ENCODE measurements around the gene UPF1. TPM values are rescaled to one million over a fixed set of nuclear protein-coding genes. Genes with fewer than 3 reads are reported as not detected.

UPF1 gene
- total RNA-seq, 3 donors from 2014 or later (not counting 1 experiment from before 2014, with no cell fraction given): 123 to 140 (median 138) TPM

DNA sequence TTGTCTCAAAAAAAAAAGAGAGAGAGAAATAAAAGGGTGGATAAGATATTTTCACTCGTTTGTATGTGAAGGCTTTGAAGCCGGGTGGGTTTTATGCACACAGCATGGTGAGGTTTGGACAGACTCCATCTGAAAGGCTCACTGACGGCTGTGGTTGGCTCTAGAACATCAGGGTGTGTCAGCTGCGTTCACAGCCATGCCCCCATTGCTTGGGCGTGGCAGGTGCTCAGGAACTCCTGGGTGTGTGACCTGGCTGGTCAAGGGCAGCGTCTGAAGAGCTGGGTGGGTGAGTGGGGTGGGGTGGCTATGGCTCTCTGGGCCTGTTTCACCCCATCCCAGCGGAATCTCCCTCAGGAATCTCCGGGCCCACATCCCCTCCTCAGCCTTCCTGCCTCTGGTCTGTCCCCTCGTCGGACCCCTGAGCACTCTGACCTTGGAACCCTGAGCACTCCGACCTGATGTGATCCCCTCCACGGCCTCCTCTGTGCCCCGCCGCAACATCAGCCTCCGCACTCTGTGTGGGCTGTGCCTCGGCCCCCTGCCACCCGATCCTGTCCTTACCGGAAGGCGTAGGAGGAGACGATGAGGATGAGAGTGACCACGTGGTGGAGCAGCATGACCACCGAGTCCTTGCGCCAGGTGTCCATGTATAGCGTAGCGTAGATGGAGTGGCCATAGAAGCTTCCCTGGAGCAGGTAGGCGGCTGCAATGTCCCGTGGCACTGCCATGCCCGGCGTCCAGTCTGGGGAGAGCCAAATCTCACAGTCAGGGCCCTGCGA, 52.0 kb downstream of the UPF1 start:
- Mint-ChIP-seq H3K4me1 (peaks cover 0 to 4% of the 10 kb centered on the region in 2 donors), H3K27me3 (ENCODE audit: low read depth in 2 of 2) (no peaks in the 10 kb centered on the region), H3K36me3 (no peaks in the 10 kb centered on the region), H3K9me3 (no peaks in the 10 kb centered on the region), H3K27ac (no peak overlapping the region), H3K4me3 (no peak overlapping the region)
- Histone ChIP-seq H3K4me3 (ENCODE audit: low read length) (no peak overlapping the region), H3K36me3 (ENCODE audit: control insufficient read depth, insufficient read depth, low read length) (no peaks in the 10 kb centered on the region), H3K9me3 (ENCODE audit: control insufficient read depth, insufficient read depth, low read length) (no peaks in the 10 kb centered on the region), H3K4me1 (ENCODE audit: control insufficient read depth, insufficient read depth, low read length) (no peaks in the 10 kb centered on the region), H3K27me3 (ENCODE audit: control insufficient read depth, insufficient read depth, low read length) (no peaks in the 10 kb centered on the region), H3K27ac (ENCODE audit: low read length) (no peak overlapping the region)
- no peak for ATAC-seq
- no peak for DNase-seq
- TF ChIP-seq, protein P1, sequence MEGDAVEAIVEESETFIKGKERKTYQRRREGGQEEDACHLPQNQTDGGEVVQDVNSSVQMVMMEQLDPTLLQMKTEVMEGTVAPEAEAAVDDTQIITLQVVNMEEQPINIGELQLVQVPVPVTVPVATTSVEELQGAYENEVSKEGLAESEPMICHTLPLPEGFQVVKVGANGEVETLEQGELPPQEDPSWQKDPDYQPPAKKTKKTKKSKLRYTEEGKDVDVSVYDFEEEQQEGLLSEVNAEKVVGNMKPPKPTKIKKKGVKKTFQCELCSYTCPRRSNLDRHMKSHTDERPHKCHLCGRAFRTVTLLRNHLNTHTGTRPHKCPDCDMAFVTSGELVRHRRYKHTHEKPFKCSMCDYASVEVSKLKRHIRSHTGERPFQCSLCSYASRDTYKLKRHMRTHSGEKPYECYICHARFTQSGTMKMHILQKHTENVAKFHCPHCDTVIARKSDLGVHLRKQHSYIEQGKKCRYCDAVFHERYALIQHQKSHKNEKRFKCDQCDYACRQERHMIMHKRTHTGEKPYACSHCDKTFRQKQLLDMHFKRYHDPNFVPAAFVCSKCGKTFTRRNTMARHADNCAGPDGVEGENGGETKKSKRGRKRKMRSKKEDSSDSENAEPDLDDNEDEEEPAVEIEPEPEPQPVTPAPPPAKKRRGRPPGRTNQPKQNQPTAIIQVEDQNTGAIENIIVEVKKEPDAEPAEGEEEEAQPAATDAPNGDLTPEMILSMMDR (IDR thresholded peaks at IDR 0.05): no peak
- WGBS (ENCODE audit: insufficient coverage): 85% methylated on average over 29 of the region's 30 CpGs
- intact Hi-C loops (cut with micrococcal nuclease): no loop called here

DNA sequence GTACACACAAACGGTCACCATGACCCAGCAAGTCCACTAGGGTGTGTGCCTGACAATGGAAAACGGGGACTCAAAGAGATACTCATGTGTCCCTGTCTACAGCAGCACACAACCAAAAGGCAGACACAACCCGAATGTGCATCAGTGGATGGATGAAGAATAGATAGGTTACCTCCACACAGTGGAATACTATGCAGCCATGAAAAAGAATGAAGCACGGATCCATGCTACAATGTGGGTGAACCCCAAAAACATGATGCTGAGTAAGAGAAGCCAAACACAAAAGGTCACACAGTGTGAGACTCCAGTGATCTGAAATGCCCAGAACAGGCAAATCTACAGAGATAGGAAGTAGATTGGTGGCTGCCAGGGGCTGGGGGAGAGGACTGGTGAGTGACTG, 55.2 kb downstream of the UPF1 start:
- Mint-ChIP-seq H3K4me1 (peaks cover 0 to 4% of the 10 kb centered on the region in 2 donors), H3K36me3 (no peaks in the 10 kb centered on the region), H3K9me3 (no peaks in the 10 kb centered on the region), H3K27me3 (ENCODE audit: low read depth in 2 of 2) (no peaks in the 10 kb centered on the region), H3K27ac (no peak overlapping the region), H3K4me3 (no peak overlapping the region)
- Histone ChIP-seq H3K36me3 (ENCODE audit: control insufficient read depth, insufficient read depth, low read length) (no peaks in the 10 kb centered on the region), H3K9me3 (ENCODE audit: control insufficient read depth, insufficient read depth, low read length) (no peaks in the 10 kb centered on the region), H3K4me3 (ENCODE audit: low read length) (no peak overlapping the region), H3K27me3 (ENCODE audit: control insufficient read depth, insufficient read depth, low read length) (no peaks in the 10 kb centered on the region), H3K4me1 (ENCODE audit: control insufficient read depth, insufficient read depth, low read length) (no peaks in the 10 kb centered on the region), H3K27ac (ENCODE audit: low read length) (no peak overlapping the region)
- intact Hi-C loops (cut with micrococcal nuclease): no loop called here
- 93% methylated on average over 4 of the region's 4 CpGs for WGBS (ENCODE audit: insufficient coverage)
- DNase-seq (no peak), ATAC-seq (no peak)
- TF ChIP-seq, protein P1 (IDR thresholded peaks at IDR 0.05): no peak

DNA sequence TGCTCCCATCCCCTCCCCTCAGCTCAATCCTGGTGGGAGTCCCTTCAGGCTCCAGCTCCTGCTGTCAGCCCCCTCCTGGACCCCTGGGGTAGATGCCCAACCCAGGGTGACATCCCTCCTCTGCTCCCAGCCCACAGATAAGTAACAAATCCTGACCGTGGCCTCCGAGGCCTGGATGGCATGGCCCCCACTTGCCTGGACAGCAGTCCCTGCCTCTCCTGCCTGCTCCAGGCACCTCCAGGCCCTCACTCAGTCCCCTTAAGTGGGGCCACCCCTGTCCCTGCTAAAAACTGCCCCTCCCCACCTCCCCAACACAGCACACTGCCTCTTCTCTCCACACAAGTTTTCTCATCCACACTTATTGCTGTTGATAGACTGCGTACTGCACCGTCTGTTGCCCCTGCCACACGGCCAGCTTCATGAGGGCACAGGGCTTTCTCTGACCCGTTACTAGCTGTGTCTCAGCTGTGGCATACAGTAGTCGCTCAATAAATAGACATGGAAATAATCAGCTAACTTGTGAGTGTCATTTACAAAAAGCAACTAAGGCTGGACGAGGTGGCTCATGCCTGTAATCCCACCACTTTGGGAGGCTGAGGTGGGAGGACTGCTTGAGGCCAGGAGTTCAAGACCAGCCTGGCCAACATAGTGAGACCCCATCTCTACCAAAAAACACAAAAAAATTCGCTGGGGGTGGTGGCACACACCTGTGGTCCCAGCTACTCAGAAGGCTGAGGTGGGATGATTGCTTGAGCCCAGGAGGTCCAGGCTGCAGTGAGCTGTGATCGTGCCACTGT, 58.4 kb downstream of the UPF1 start:
- H3K4me1 Mint-ChIP-seq: no peaks in the 10 kb centered on the region
- H3K27me3 Mint-ChIP-seq (ENCODE audit: low read depth in 2 of 2): peaks cover 0 to 7% of the 10 kb centered on the region in 2 donors
- no peaks in the 10 kb centered on the region for H3K36me3 Mint-ChIP-seq
- Histone ChIP-seq H3K36me3 (ENCODE audit: control insufficient read depth, insufficient read depth, low read length) (no peaks in the 10 kb centered on the region), H3K27me3 (ENCODE audit: control insufficient read depth, insufficient read depth, low read length) (peaks cover 6% of the 10 kb centered on the region), H3K4me3 (ENCODE audit: low read length) (no peak overlapping the region), H3K27ac (ENCODE audit: low read length) (no peak overlapping the region), H3K4me1 (ENCODE audit: control insufficient read depth, insufficient read depth, low read length) (no peaks in the 10 kb centered on the region), H3K9me3 (ENCODE audit: control insufficient read depth, insufficient read depth, low read length) (no peaks in the 10 kb centered on the region)
- ATAC-seq (no peak), DNase-seq (no peak)
- no peak overlapping the region for H3K27ac Mint-ChIP-seq
- no peak overlapping the region for H3K4me3 Mint-ChIP-seq
- intact Hi-C loops (cut with micrococcal nuclease): no loop called here
- TF ChIP-seq, protein P1 (IDR thresholded peaks at IDR 0.05): no peak
- WGBS (ENCODE audit: insufficient coverage): 78% methylated on average over 10 of the region's 10 CpGs
- no peaks in the 10 kb centered on the region for H3K9me3 Mint-ChIP-seq
